HL-60 (cell line): ENCODE measurements around the gene CBARP.

Experiments
- POLR2AphosphoS5 ChIP-seq: IDR thresholded peaks from 2 replicates; pipeline ENCODE4 v1.6.1; 2012; ENCODE audit warnings: low read depth
- TF ChIP-seq, protein P1 (sequence below): IDR thresholded peaks from one replicate; pipeline ENCODE4 v1.5.1; 2011; ENCODE audit warnings: low read length, control low read depth, inconsistent platforms; ENCODE audit not compliant: insufficient read depth
- TF ChIP-seq, protein P2 (sequence below): IDR thresholded peaks from 2 replicates; pipeline ENCODE4 v1.6.1; 2012; ENCODE audit warnings: low read depth; ENCODE audit not compliant: insufficient replicate concordance

DNA sequence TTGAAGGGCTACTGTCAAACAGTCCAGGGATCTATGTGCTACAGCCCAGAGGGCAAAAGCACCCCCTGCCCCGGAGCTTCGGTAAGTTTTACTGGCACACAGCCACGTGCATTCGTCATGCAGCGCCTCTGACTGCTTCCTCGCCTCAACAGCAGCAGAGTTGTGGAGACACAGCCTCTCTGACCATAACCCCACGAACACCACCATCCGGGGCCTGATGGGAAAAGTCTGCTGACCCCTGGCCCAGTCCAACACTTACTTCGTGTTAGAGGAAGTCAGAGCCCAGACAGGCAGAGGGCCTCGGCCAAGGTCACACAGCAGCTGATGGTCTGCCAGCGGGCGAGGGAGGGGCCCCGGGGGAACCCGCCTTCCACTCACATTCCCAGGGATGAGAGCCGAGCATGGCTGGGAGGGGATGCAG is 5.1 kb downstream of the CBARP start:
- TF ChIP-seq, protein P1, sequence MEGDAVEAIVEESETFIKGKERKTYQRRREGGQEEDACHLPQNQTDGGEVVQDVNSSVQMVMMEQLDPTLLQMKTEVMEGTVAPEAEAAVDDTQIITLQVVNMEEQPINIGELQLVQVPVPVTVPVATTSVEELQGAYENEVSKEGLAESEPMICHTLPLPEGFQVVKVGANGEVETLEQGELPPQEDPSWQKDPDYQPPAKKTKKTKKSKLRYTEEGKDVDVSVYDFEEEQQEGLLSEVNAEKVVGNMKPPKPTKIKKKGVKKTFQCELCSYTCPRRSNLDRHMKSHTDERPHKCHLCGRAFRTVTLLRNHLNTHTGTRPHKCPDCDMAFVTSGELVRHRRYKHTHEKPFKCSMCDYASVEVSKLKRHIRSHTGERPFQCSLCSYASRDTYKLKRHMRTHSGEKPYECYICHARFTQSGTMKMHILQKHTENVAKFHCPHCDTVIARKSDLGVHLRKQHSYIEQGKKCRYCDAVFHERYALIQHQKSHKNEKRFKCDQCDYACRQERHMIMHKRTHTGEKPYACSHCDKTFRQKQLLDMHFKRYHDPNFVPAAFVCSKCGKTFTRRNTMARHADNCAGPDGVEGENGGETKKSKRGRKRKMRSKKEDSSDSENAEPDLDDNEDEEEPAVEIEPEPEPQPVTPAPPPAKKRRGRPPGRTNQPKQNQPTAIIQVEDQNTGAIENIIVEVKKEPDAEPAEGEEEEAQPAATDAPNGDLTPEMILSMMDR = no peak
- TF ChIP-seq, protein P2, sequence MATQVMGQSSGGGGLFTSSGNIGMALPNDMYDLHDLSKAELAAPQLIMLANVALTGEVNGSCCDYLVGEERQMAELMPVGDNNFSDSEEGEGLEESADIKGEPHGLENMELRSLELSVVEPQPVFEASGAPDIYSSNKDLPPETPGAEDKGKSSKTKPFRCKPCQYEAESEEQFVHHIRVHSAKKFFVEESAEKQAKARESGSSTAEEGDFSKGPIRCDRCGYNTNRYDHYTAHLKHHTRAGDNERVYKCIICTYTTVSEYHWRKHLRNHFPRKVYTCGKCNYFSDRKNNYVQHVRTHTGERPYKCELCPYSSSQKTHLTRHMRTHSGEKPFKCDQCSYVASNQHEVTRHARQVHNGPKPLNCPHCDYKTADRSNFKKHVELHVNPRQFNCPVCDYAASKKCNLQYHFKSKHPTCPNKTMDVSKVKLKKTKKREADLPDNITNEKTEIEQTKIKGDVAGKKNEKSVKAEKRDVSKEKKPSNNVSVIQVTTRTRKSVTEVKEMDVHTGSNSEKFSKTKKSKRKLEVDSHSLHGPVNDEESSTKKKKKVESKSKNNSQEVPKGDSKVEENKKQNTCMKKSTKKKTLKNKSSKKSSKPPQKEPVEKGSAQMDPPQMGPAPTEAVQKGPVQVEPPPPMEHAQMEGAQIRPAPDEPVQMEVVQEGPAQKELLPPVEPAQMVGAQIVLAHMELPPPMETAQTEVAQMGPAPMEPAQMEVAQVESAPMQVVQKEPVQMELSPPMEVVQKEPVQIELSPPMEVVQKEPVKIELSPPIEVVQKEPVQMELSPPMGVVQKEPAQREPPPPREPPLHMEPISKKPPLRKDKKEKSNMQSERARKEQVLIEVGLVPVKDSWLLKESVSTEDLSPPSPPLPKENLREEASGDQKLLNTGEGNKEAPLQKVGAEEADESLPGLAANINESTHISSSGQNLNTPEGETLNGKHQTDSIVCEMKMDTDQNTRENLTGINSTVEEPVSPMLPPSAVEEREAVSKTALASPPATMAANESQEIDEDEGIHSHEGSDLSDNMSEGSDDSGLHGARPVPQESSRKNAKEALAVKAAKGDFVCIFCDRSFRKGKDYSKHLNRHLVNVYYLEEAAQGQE = no peak
- TF ChIP-seq POLR2AphosphoS5 = no peak
